ENCODE measurements around the gene AMH. TPM values are rescaled to one million over a fixed set of nuclear protein-coding genes. Genes with fewer than 3 reads are reported as not detected.

The AMH gene
- total RNA-seq, 1 donor from 2014 or later = 6.1 TPM

DNA sequence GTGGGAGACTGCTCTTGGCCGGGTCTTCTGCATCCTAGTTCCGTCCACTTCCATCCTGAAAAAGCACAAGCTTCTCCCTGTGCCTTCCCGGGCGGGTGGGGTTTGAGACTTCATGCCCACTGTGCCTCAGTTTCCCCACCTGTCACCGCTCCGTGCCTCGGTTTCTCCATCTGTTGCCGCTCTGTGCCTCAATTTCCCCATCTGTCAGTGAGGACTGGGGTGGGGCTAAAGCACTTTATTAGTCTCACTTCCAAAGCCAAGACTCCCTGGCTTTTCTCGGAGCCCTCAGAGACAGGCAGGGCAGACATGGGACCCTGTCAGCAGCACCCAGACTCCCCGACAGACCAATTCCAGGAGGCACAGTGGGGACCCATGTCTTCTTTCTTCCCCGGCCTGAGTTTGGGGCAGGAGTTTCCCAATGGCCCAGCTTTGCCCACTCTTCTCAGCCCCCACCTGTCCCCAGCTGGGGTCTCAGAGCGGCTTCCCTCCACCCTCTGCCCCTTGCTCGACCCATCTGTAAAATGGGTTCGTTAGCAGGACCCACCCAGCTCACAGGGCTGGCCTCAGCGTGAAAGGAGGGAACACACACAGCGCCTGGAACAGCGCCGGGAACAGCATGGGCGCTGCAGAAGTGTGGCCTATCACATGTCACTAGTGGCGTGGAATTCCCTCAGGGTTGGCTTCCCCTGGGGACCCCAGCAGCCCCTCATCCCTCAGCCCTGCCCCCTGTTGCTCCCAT, 37.4 kb downstream of the AMH start:
- Histone ChIP-seq H3K9me3 (no peaks in the 10 kb centered on the region), H3K4me3 (no peak overlapping the region), H3K27ac (no peak overlapping the region), H3K4me1 (peaks cover 26% of the 10 kb centered on the region), H3K27me3 (peaks cover 23% of the 10 kb centered on the region), H3K36me3 (no peaks in the 10 kb centered on the region)
- no peak for ATAC-seq
- intact Hi-C loops (cut with DNase I) = no loop called here
- TF ChIP-seq, protein P1, sequence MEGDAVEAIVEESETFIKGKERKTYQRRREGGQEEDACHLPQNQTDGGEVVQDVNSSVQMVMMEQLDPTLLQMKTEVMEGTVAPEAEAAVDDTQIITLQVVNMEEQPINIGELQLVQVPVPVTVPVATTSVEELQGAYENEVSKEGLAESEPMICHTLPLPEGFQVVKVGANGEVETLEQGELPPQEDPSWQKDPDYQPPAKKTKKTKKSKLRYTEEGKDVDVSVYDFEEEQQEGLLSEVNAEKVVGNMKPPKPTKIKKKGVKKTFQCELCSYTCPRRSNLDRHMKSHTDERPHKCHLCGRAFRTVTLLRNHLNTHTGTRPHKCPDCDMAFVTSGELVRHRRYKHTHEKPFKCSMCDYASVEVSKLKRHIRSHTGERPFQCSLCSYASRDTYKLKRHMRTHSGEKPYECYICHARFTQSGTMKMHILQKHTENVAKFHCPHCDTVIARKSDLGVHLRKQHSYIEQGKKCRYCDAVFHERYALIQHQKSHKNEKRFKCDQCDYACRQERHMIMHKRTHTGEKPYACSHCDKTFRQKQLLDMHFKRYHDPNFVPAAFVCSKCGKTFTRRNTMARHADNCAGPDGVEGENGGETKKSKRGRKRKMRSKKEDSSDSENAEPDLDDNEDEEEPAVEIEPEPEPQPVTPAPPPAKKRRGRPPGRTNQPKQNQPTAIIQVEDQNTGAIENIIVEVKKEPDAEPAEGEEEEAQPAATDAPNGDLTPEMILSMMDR (IDR thresholded peaks at IDR 0.05) = no peak
- DNase-seq = no peak

DNA sequence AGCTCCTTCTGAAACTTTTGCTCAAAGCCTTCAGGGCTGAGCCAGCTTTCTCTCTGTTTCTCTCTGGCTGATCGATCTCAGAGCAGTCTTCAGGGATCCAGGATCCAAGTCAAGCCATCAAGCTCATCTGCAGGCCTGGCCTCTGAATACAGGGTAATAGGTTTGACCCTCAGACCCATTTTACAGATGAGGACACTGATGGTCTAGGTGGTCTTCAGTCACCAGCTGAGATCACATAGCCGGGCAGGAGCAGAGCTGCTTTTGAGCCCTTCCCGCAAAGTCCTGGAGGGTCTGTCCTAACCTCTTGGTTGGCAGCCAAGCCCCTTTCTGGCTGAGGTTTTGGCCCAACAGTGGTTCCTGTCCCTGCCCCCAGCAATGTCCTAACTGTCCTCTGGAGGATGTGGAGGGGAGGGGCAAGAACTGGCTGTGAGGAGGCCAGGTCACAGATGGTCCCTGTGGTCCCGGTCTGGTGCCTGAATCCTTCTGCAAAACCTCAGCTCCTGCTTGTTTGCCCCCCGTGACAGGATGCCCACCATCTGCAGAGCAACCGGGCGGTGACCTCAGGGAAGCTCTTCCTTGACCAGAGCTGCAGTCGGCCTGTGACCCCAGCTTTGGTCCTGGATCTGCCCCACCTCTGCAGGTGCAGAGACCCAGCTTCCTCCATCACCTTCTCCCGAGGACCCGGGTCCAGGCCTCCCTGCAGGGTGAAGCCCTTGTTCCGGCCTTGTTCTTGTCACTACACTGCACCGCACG, 38.6 kb downstream of the AMH start:
- ATAC-seq = peak; percentile 3
- no peak overlapping the region for H3K27ac ChIP-seq
- H3K36me3 ChIP-seq = no peaks in the 10 kb centered on the region
- intact Hi-C loops (cut with DNase I) = no loop called here
- H3K4me1 ChIP-seq = peaks cover 15% of the 10 kb centered on the region
- H3K4me3 ChIP-seq = no peak overlapping the region
- no peak for DNase-seq
- H3K9me3 ChIP-seq = no peaks in the 10 kb centered on the region
- peaks cover 35% of the 10 kb centered on the region for H3K27me3 ChIP-seq
- TF ChIP-seq, protein P1 (IDR thresholded peaks at IDR 0.05) = no peak

DNA sequence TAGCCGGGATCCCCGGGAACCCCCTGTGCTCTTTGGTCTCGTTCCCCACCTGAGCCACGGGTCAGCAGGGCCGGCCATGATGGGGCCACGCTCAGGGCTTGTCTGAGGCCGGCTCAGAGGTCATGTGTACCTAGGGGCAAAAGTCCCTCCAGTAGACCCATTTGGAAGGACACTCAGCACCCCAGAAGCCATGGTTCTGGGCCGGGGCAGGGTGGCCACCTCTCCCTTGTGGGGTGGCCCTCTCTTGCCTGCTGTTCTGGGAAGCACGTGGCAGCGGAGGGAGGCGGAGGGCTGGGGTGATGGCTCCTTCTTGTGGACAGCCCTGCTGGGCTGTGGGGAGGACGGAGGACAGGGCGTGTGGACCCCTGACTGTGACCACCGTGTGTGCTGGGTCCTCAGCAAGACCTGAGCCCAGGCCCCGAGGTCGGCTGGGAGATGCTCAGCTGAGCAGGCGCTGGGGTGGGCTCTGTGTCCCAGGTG, 39.3 kb downstream of the AMH start:
- no peaks in the 10 kb centered on the region for H3K36me3 ChIP-seq
- H3K27ac ChIP-seq = peak overlapping the region; percentile 24
- DNase-seq (no peak), ATAC-seq (no peak)
- no peak overlapping the region for H3K4me3 ChIP-seq
- TF ChIP-seq, protein P1 (IDR thresholded peaks at IDR 0.05) = no peak
- peaks cover 41% of the 10 kb centered on the region for H3K27me3 ChIP-seq
- H3K4me1 ChIP-seq = peaks cover 15% of the 10 kb centered on the region
- no peaks in the 10 kb centered on the region for H3K9me3 ChIP-seq
- intact Hi-C loops (cut with DNase I) = no loop called here

DNA sequence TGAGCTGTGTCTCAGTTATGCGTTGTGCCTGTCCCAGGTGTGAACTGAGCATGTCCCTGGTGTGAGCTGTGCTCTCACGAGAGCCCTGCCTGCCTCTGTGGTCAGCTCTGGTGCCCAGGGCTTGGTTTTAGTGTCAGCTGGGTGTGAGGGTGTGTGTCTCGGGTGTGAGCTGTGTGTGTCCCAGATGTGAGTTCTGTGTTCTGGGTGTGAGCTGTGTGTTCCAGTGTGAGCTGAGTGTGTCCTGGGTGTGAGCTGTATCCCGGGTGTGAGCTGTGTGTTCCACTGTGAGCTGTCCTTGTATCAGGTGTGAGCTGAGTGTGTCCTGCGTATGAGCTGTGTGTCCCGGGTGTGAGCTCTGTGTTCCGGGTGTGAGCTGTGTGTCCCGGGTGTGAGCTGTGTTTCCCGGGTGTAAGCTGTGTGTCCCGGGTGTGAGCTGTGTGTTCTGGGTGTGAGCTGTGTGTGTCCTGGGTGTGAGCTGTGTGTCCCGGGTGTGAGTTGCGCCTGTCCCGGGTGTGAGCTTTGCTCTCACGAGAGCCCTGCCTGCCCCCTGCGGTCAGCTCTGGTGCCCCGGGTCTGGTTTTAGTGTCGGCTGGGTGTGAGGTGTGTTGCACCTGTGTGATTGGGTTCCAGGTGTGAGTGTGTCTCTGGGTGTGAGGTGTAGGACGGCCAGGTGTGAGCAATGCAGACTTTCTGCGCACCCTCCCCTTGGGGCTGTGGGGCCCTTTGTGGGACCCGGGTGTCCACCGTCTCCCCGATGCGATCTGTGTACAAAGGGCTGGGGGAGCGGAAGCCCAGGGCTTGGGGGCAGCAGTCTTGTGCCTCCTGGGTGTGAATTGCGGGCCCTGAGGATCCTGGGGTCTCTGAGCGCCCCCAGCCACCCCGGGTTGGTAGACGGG, 39.9 kb downstream of the AMH start:
- Histone ChIP-seq H3K27ac (peak overlapping the region; percentile 75), H3K27me3 (peaks cover 48% of the 10 kb centered on the region), H3K4me1 (peaks cover 15% of the 10 kb centered on the region), H3K36me3 (no peaks in the 10 kb centered on the region), H3K4me3 (peak overlapping the region; percentile 50), H3K9me3 (no peaks in the 10 kb centered on the region)
- DNase-seq (no peak), ATAC-seq (no peak)
- TF ChIP-seq, protein P1 (IDR thresholded peaks at IDR 0.05) = no peak
- intact Hi-C loops (cut with DNase I) = no loop called here

DNA sequence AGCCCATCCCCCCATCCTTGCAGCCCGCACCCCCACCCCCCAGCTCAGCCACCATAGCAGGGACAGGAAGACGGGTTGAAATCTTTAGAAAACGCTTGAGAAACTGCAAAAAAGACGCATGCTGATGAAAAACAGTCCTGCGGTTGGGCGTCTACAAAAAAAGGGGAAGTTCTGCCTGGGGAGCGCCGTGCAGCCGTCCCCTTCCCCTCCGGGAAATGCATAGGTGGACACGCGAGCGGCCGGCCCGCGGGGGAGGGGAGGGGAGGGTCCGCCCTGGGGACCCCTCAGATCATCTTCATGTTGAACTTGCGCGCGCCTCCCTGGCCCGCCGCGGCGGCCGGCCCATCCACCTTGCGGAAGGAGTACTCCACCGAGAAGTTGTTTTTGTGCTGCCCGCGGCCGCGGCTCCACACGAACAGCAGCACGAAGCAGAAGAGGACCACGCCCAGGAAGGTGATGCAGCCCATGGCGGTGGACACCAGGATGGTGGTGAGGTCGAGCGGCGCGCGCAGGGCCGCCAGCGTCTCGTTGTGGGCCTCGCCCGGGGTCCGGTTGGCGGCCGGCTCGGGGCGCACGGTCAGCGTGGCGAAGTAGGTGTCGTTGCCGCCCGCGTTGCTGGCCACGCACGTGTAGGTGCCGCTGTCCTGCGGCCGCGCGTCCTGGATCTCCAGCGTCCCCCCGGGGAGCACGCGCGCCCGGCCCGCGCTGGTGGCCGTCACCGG, 40.8 kb downstream of the AMH start:
- H3K27ac ChIP-seq = peak overlapping the region; percentile 75
- peak; percentile 62 for ATAC-seq
- H3K27me3 ChIP-seq = peaks cover 52% of the 10 kb centered on the region
- H3K36me3 ChIP-seq = no peaks in the 10 kb centered on the region
- H3K4me1 ChIP-seq = peaks cover 15% of the 10 kb centered on the region
- TF ChIP-seq, protein P1 (IDR thresholded peaks at IDR 0.05) = no peak
- H3K4me3 ChIP-seq = peak overlapping the region; percentile 50
- DNase-seq = peak; percentile 82
- intact Hi-C loops (cut with DNase I) = no loop called here
- H3K9me3 ChIP-seq = no peaks in the 10 kb centered on the region

Measured in upper lobe of right lung (tissue), 1 donor.